IPS-NIHi7 (cell line): ENCODE measurements around the gene LCP2.

ENCODE experiments used
- DNase-seq: peaks from one replicate; pipeline ENCODE4 v3.0.0; 2012; ENCODE audit warnings: mixed read lengths; ENCODE audit errors: extremely low spot score

Gene LCP2

GRCh38 chr5:170273968-170274710, 23.4 kb downstream of the LCP2 start:
- DNase-seq: peak; percentile 61

GRCh38 chr5:170270293-170271069, 27.1 kb downstream of the LCP2 start:
- no peak for DNase-seq

GRCh38 chr5:170269579-170269978, 28.0 kb downstream of the LCP2 start:
- no peak for DNase-seq

GRCh38 chr5:170268884-170269283, 28.7 kb downstream of the LCP2 start:
- DNase-seq: no peak

- DNase-seq: no peak
Observed at GRCh38 chr5:170268153-170268689, 29.4 kb downstream of the LCP2 start.

- DNase-seq: peak; percentile 82
Observed at GRCh38 chr5:170267431-170268152, 30.0 kb downstream of the LCP2 start.

GRCh38 chr5:170266570-170267381, 30.8 kb downstream of the LCP2 start:
- DNase-seq: no peak

- no peak for DNase-seq
Observed at GRCh38 chr5:170265522-170265921, 32.1 kb downstream of the LCP2 start.

GRCh38 chr5:170263906-170264305, 33.7 kb downstream of the LCP2 start:
- no peak for DNase-seq

GRCh38 chr5:170262061-170263045, 35.2 kb downstream of the LCP2 start:
- no peak for DNase-seq

- no peak for DNase-seq
Observed at GRCh38 chr5:170261528-170262043, 36.0 kb downstream of the LCP2 start.

- DNase-seq: no peak
Observed at GRCh38 chr5:170257370-170257769, 40.2 kb downstream of the LCP2 start.

GRCh38 chr5:170256571-170256970, 41.0 kb downstream of the LCP2 start:
- DNase-seq: no peak

- DNase-seq: peak; percentile 49
Observed at GRCh38 chr5:170254056-170254455, 43.5 kb downstream of the LCP2 start.

GRCh38 chr5:170252720-170253350, 44.7 kb downstream of the LCP2 start:
- no peak for DNase-seq

GRCh38 chr5:170252109-170252508, 45.5 kb downstream of the LCP2 start:
- DNase-seq: no peak

GRCh38 chr5:170251462-170251861, 46.1 kb downstream of the LCP2 start:
- DNase-seq: no peak

GRCh38 chr5:170250810-170251317, 46.7 kb downstream of the LCP2 start:
- no peak for DNase-seq

GRCh38 chr5:170249355-170249754, 48.2 kb downstream of the LCP2 start:
- no peak for DNase-seq
